ENCODE results near the gene UAP1L1. TPM values are rescaled to one million over a fixed set of nuclear protein-coding genes. Genes with fewer than 3 reads are reported as not detected.
A peak's percentile ranks its signal among the peaks of the same experiment; 100 is the strongest.

UAP1L1 gene
- total and polyA plus RNA-seq, 3 donors from 2014 or later: 6.9 to 10.1 (median 7.2) TPM

DNA sequence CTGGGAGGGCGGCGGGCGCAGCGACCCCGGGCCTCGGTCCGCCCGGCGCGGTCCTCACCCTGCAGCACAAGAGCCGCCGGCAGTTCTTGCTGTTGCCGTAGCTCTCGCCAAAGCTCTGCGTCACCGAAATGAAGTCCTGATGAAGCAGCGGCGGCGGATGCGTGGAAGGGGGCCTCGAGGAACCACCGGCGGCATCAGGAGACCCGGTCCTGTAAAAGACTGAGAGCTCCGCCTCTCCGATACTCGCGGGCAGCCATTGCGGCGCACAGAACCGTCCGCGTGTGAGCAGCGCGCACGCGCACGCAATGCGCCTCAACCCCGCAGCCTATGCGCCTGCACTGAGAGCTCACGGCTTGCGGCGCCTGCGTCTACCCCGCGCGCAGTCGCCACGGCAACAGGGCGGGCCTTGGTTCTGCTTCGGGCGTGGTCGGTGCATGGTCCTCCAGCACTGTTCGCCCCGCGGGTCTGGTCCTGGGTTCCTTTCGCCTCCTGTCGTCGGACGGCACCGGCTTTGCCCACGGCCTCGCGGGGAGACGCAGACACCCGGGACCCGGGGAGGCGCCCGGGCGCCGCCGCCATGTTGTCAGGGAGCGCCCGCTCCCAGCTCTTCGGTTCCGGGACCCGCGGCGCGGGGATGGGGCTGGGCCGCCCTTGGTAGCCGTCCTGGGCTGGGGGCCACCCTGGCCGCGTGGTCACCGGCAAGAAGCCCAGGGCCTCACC is 52.3 kb downstream of the UAP1L1 start:
- WGBS, 2 donors: 0 to 2% methylated on average over 8 to 71 of the region's 86 CpGs
- intact Hi-C loops (cut with DNase I; ENCODE audit: low total_unique reads): no loop called here
- Histone ChIP-seq H3K4me3 (peak overlapping the region; percentile 72 to 84), H3K4me1 (peaks cover 19% of the 10 kb centered on the region), H3K27ac (peak overlapping the region; percentile 65 to 77), H3K9me3 (no peaks in the 10 kb centered on the region), H3K27me3 (no peaks in the 10 kb centered on the region), H3K36me3 (ENCODE audit: low read depth, missing control alignments) (no peaks in the 10 kb centered on the region)
- TF ChIP-seq, protein P1, sequence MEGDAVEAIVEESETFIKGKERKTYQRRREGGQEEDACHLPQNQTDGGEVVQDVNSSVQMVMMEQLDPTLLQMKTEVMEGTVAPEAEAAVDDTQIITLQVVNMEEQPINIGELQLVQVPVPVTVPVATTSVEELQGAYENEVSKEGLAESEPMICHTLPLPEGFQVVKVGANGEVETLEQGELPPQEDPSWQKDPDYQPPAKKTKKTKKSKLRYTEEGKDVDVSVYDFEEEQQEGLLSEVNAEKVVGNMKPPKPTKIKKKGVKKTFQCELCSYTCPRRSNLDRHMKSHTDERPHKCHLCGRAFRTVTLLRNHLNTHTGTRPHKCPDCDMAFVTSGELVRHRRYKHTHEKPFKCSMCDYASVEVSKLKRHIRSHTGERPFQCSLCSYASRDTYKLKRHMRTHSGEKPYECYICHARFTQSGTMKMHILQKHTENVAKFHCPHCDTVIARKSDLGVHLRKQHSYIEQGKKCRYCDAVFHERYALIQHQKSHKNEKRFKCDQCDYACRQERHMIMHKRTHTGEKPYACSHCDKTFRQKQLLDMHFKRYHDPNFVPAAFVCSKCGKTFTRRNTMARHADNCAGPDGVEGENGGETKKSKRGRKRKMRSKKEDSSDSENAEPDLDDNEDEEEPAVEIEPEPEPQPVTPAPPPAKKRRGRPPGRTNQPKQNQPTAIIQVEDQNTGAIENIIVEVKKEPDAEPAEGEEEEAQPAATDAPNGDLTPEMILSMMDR (IDR thresholded peaks at IDR 0.05): no peak
- TF ChIP-seq POLR2A (IDR thresholded peaks at IDR 0.05): no peak
- DNase-seq: peak; percentile 93

DNA sequence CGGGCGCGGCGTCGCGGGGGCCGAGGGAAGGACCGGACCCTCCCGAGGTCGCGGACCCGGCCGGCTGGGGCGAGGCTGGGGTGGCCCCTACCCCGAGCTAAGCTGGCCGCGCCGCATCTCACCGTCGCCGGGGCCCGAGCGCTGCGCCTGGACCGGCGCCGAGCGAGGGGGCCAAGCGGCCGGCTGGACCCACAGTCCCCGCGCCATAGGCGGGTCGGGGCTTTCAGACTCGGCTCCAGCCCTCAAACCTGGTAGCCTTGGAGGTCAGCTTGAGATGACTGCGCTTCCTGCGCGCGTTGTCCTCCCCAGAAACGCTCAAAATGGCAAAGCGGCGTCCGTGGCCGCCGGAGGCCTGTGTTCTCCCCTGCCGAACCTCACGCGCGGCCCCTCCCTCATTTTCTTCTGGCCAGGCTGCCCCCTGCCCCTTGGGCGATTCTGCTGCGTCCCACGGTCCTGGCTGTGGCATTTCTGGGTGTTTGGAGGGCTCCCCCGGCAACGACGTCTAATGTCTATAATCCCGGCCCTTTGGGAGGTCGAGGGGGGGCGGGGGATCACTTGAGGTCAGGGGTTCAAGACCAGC is 52.9 kb downstream of the UAP1L1 start:
- intact Hi-C loops (cut with DNase I; ENCODE audit: low total_unique reads): no loop called here
- WGBS, 2 donors: 9 to 12% methylated on average over 17 to 35 of the region's 58 CpGs
- H3K36me3 ChIP-seq (ENCODE audit: low read depth, missing control alignments): no peaks in the 10 kb centered on the region
- H3K27me3 ChIP-seq: no peaks in the 10 kb centered on the region
- H3K27ac ChIP-seq: peak overlapping the region in 1 of 2 donors; percentile 77
- no peaks in the 10 kb centered on the region for H3K9me3 ChIP-seq
- H3K4me1 ChIP-seq: peaks cover 19% of the 10 kb centered on the region
- peak overlapping the region; percentile 72 to 84 for H3K4me3 ChIP-seq
- TF ChIP-seq, protein P1 (IDR thresholded peaks at IDR 0.05): no peak
- TF ChIP-seq POLR2A (IDR thresholded peaks at IDR 0.05): no peak
- DNase-seq: no peak

Small RNAs within 50 kb of the gene (small RNA-seq; reads per million reads assigned to genes)
- 0 to 0.09 reads per million in 2 donors for gene RF00153

Other genes starting within 250 kb of the UAP1L1 start
Only the 30 nearest of the 36 such genes appear.
- gene TRAF2, start 191.0 kb upstream of the UAP1L1 start, total RNA-seq: 10 to 100 TPM; 23.7 to 32.9 TPM
- gene TRAF2, start 191.0 kb upstream of the UAP1L1 start, polyA plus RNA-seq (ENCODE audit: insufficient read depth, low read depth, low replicate concordance): 21.9 TPM
- 100 to 1,000 TPM; 509 to 749 TPM for gene FBXW5, start 132.8 kb upstream of the UAP1L1 start, total RNA-seq
- 452 TPM for gene FBXW5, start 132.8 kb upstream of the UAP1L1 start, polyA plus RNA-seq (ENCODE audit: insufficient read depth, low read depth, low replicate concordance)
- gene C8G, start 132.3 kb upstream of the UAP1L1 start, total RNA-seq: 1 to 10 TPM; 4.6 to 4.9 TPM
- 4.6 TPM for gene C8G, start 132.3 kb upstream of the UAP1L1 start, polyA plus RNA-seq (ENCODE audit: insufficient read depth, low read depth, low replicate concordance)
- gene LCN12, start 125.2 kb upstream of the UAP1L1 start, total RNA-seq: 10 to 100 TPM; 11.5 to 27.8 TPM
- gene LCN12, start 125.2 kb upstream of the UAP1L1 start, polyA plus RNA-seq (ENCODE audit: insufficient read depth, low read depth, low replicate concordance): 27.1 TPM
- 1,000 to 10,000 TPM; 5,554 to 5,948 TPM for gene PTGDS, start 100.0 kb upstream of the UAP1L1 start, total RNA-seq
- gene PTGDS, start 100.0 kb upstream of the UAP1L1 start, polyA plus RNA-seq (ENCODE audit: insufficient read depth, low read depth, low replicate concordance): 4,976 TPM
- gene LCNL1, start 94.5 kb upstream of the UAP1L1 start, total RNA-seq: 100 to 1,000 TPM in 1 of 2 donors, 10 to 100 TPM in 1; 59.3 to 131 TPM
- 17.5 TPM for gene LCNL1, start 94.5 kb upstream of the UAP1L1 start, polyA plus RNA-seq (ENCODE audit: insufficient read depth, low read depth, low replicate concordance)
- 10 to 100 TPM; 47.8 to 56.6 TPM for gene PAXX, start 85.1 kb upstream of the UAP1L1 start, total RNA-seq
- 25.9 TPM for gene PAXX, start 85.1 kb upstream of the UAP1L1 start, polyA plus RNA-seq (ENCODE audit: insufficient read depth, low read depth, low replicate concordance)
- 1 to 10 TPM; 1.8 to 1.9 TPM for gene CLIC3, start 80.9 kb upstream of the UAP1L1 start, total RNA-seq
- 2.8 TPM for gene CLIC3, start 80.9 kb upstream of the UAP1L1 start, polyA plus RNA-seq (ENCODE audit: insufficient read depth, low read depth, low replicate concordance)
- gene ABCA2, start 49.3 kb upstream of the UAP1L1 start, total RNA-seq: 10 to 100 TPM; 56.0 to 65.5 TPM
- gene ABCA2, start 49.3 kb upstream of the UAP1L1 start, polyA plus RNA-seq (ENCODE audit: insufficient read depth, low read depth, low replicate concordance): 33.6 TPM
- under 1 TPM; 0.06 to 0.24 TPM for gene FUT7, start 45.4 kb upstream of the UAP1L1 start, total RNA-seq
- gene FUT7, start 45.4 kb upstream of the UAP1L1 start, polyA plus RNA-seq (ENCODE audit: insufficient read depth, low read depth, low replicate concordance): 0.24 TPM
- 100 to 1,000 TPM in 1 of 2 donors, 10 to 100 TPM in 1; 75.9 to 103 TPM for gene NPDC1, start 31.3 kb upstream of the UAP1L1 start, total RNA-seq
- gene NPDC1, start 31.3 kb upstream of the UAP1L1 start, polyA plus RNA-seq (ENCODE audit: insufficient read depth, low read depth, low replicate concordance): 47.7 TPM
- gene ENTPD2, start 23.5 kb upstream of the UAP1L1 start, total RNA-seq: 1 to 10 TPM; 5.7 to 9.6 TPM
- gene ENTPD2, start 23.5 kb upstream of the UAP1L1 start, polyA plus RNA-seq (ENCODE audit: insufficient read depth, low read depth, low replicate concordance): 8.5 TPM
- 1 to 10 TPM; 1.4 to 1.7 TPM for gene SAPCD2, start 7.0 kb upstream of the UAP1L1 start, total RNA-seq
- gene SAPCD2, start 7.0 kb upstream of the UAP1L1 start, polyA plus RNA-seq (ENCODE audit: insufficient read depth, low read depth, low replicate concordance): 0.78 TPM
- gene MAN1B1, start 9.5 kb downstream of the UAP1L1 start, total RNA-seq: 100 to 1,000 TPM; 122 to 124 TPM
- gene MAN1B1, start 9.5 kb downstream of the UAP1L1 start, polyA plus RNA-seq (ENCODE audit: insufficient read depth, low read depth, low replicate concordance): 62.2 TPM
- 100 to 1,000 TPM; 207 to 215 TPM for gene DPP7, start 37.2 kb downstream of the UAP1L1 start, total RNA-seq
- 242 TPM for gene DPP7, start 37.2 kb downstream of the UAP1L1 start, polyA plus RNA-seq (ENCODE audit: insufficient read depth, low read depth, low replicate concordance)
- gene GRIN1, start 61.6 kb downstream of the UAP1L1 start, total RNA-seq: 1 to 10 TPM; 1.5 to 3.8 TPM
- 0.79 TPM for gene GRIN1, start 61.6 kb downstream of the UAP1L1 start, polyA plus RNA-seq (ENCODE audit: insufficient read depth, low read depth, low replicate concordance)
- gene LRRC26, start 92.5 kb downstream of the UAP1L1 start, total RNA-seq: 1 to 10 TPM; 2.4 to 5.1 TPM
- gene LRRC26, start 92.5 kb downstream of the UAP1L1 start, polyA plus RNA-seq (ENCODE audit: insufficient read depth, low read depth, low replicate concordance): not detected
- 10 to 100 TPM; 19.8 to 37.9 TPM for gene TMEM210, start 94.5 kb downstream of the UAP1L1 start, total RNA-seq
- 83.2 TPM for gene TMEM210, start 94.5 kb downstream of the UAP1L1 start, polyA plus RNA-seq (ENCODE audit: insufficient read depth, low read depth, low replicate concordance)
- 10 to 100 TPM; 91.0 to 98.5 TPM for gene ANAPC2, start 111.0 kb downstream of the UAP1L1 start, total RNA-seq
- gene ANAPC2, start 111.0 kb downstream of the UAP1L1 start, polyA plus RNA-seq (ENCODE audit: insufficient read depth, low read depth, low replicate concordance): 80.6 TPM
- gene SSNA1, start 111.2 kb downstream of the UAP1L1 start, total RNA-seq: 100 to 1,000 TPM; 134 to 137 TPM
- 211 TPM for gene SSNA1, start 111.2 kb downstream of the UAP1L1 start, polyA plus RNA-seq (ENCODE audit: insufficient read depth, low read depth, low replicate concordance)
- 10 to 100 TPM; 25.9 to 35.2 TPM for gene TPRN, start 123.2 kb downstream of the UAP1L1 start, total RNA-seq
- gene TPRN, start 123.2 kb downstream of the UAP1L1 start, polyA plus RNA-seq (ENCODE audit: insufficient read depth, low read depth, low replicate concordance): 17.2 TPM
- 10 to 100 TPM; 48.0 to 51.2 TPM for gene TMEM203, start 128.1 kb downstream of the UAP1L1 start, total RNA-seq
- gene TMEM203, start 128.1 kb downstream of the UAP1L1 start, polyA plus RNA-seq (ENCODE audit: insufficient read depth, low read depth, low replicate concordance): 36.3 TPM
- 10 to 100 TPM; 27.5 to 29.1 TPM for gene NDOR1, start 128.2 kb downstream of the UAP1L1 start, total RNA-seq
- 21.9 TPM for gene NDOR1, start 128.2 kb downstream of the UAP1L1 start, polyA plus RNA-seq (ENCODE audit: insufficient read depth, low read depth, low replicate concordance)
- 1 to 10 TPM; 3.0 to 4.1 TPM for gene RNF208, start 144.7 kb downstream of the UAP1L1 start, total RNA-seq
- 7.7 TPM for gene RNF208, start 144.7 kb downstream of the UAP1L1 start, polyA plus RNA-seq (ENCODE audit: insufficient read depth, low read depth, low replicate concordance)
- gene CYSRT1, start 147.7 kb downstream of the UAP1L1 start, total RNA-seq: 1 to 10 TPM; 3.7 to 5.6 TPM
- gene CYSRT1, start 147.7 kb downstream of the UAP1L1 start, polyA plus RNA-seq (ENCODE audit: insufficient read depth, low read depth, low replicate concordance): 3.0 TPM
- gene RNF224, start 150.0 kb downstream of the UAP1L1 start, total RNA-seq: under 1 TPM; 0.37 to 0.71 TPM
- 0.17 TPM for gene RNF224, start 150.0 kb downstream of the UAP1L1 start, polyA plus RNA-seq (ENCODE audit: insufficient read depth, low read depth, low replicate concordance)
- gene SLC34A3, start 153.4 kb downstream of the UAP1L1 start, total RNA-seq: under 1 TPM; 0.24 to 0.25 TPM
- 0.15 TPM for gene SLC34A3, start 153.4 kb downstream of the UAP1L1 start, polyA plus RNA-seq (ENCODE audit: insufficient read depth, low read depth, low replicate concordance)
- 100 to 1,000 TPM; 856 to 940 TPM for gene TUBB4B, start 163.8 kb downstream of the UAP1L1 start, total RNA-seq
- 1,777 TPM for gene TUBB4B, start 163.8 kb downstream of the UAP1L1 start, polyA plus RNA-seq (ENCODE audit: insufficient read depth, low read depth, low replicate concordance)
- 10 to 100 TPM; 14.6 to 34.1 TPM for gene STPG3, start 173.8 kb downstream of the UAP1L1 start, total RNA-seq
- gene STPG3, start 173.8 kb downstream of the UAP1L1 start, polyA plus RNA-seq (ENCODE audit: insufficient read depth, low read depth, low replicate concordance): 58.9 TPM
- 10 to 100 TPM; 60.9 to 76.7 TPM for gene NELFB, start 177.8 kb downstream of the UAP1L1 start, total RNA-seq
- 55.0 TPM for gene NELFB, start 177.8 kb downstream of the UAP1L1 start, polyA plus RNA-seq (ENCODE audit: insufficient read depth, low read depth, low replicate concordance)

Data from testis (tissue), 3 donors.